K562 (cell line): Measurements from ENCODE around the gene SLC7A10. TPM values are rescaled to one million over a fixed set of nuclear protein-coding genes. Genes with fewer than 3 reads are reported as not detected.

Experiments used
- ATF6 ChIP-seq: sonication (generic); formaldehyde crosslinking; IDR thresholded peaks from 2 replicates; pipeline ENCODE4 v1.4.0; 2020; ENCODE audit warnings: mild to moderate bottlenecking, missing genetic modification reagents
- KAT8 ChIP-seq: fragments of 450-650 bp; IDR thresholded peaks from 2 replicates; pipeline ENCODE4 v1.6.1; 2016; ENCODE audit warnings: low read depth, mild to moderate bottlenecking
- POLR3G ChIP-seq: IDR thresholded peaks from 2 replicates; pipeline ENCODE4 v1.6.1; 2011; ENCODE audit not compliant: insufficient read length, insufficient replicate concordance; ENCODE audit errors: extremely low read depth
- ZBTB40 ChIP-seq, 2 experiments: fragments of 450-650 bp in 1 of 2; sonication (generic) in 1 of 2; formaldehyde crosslinking in 1 of 2; IDR thresholded peaks; 2 replicates each; pipeline versions ENCODE4 v1.7.1 to v1.9.0; 2016 to 2022; ENCODE audit warnings: inconsistent platforms in 1 of 2, mild to moderate bottlenecking in 1 of 2, missing genetic modification reagents in 1 of 2
- ZHX1 ChIP-seq: fragments of 150-350 bp; conservative IDR thresholded peaks from 2 replicates; pipeline ENCODE4 v1.6.1; 2014; ENCODE audit warnings: low read length
- polyA plus RNA-seq, 8 experiments: library from polyadenylated mRNA; depleted of rRNA in 4 of 8; stranded (reverse) in 5 of 8; unstranded in 3 of 8; fragments of >200 nt; fragmentation: Nextera tagmentation in 2 of 8; fragmentation: Illumina TruSeq in 1 of 8; extraction: Ambion mirVana in 2 of 8; extraction: Trizol in 1 of 8; gene quantifications; 2 replicates each; pipeline versions ENCODE4 v1.2.1 to v1.2.3, GENCODE V29; 2011 to 2014; ENCODE audit warnings: inconsistent platforms in 1 of 8, missing spikeins in 1 of 8
- total RNA-seq, 7 experiments: library from RNA; depleted of rRNA in 6 of 7; stranded (reverse); fragments of >200 nt in 6 of 7; fragmentation: Illumina TruSeq in 2 of 7; extraction: Trizol in 2 of 7; gene quantifications; 2 replicates each; pipeline versions ENCODE4 v1.2.1 to v1.2.3, GENCODE V29; 2011 to 2021; ENCODE audit warnings: low replicate concordance in 1 of 7

Gene SLC7A10
- total and polyA plus RNA-seq, 9 of the 15 experiments (the other 6 are each of a cell fraction or from before 2014, with no cell fraction given), result 0.07 TPM; not detected in 8

DNA sequence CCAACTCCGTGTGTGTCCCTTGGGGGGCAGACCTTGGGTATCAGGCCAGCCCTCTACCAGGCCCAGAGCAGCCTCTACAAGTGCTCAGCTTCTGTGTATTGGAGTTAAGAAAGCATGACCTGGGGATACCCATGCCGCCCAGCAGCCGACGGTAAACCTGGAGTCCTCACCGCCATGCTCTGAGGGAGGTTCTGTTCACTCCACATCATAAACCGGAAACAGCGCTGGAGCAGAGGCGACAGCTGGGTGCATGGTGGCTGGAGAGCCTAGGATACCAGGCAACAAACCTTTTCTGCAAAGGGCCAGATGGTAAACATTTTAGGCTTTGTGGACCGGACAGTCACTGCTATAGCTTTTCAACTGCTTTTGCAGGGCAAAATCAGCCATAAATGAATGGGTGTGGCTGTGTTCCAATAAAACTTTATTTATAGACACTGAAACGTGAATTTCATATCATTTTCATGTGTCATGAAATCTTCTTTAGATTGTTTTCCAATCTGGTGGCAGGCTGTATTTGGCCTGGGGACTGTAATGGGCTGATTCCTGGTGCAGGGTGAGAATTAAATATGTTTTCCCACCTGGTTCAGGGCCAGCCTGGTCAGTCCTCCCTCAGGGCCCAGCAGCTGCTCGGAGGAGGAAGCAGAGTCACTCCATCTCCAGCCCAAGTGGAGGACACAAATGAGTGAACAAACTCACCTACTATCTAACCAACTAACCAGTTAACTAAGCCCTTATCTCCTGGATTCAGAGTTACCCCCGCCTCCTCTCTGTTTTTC is 45.8 kb upstream of the SLC7A10 start (continued):
- TF ChIP-seq ZBTB40 (IDR thresholded peaks at IDR 0.05) (peak; percentile 94), ZBTB40 (CRISPR knock-in tag; IDR thresholded peaks at IDR 0.05) (peak; percentile 83), POLR3G (no peak), ATF6 (no peak), ZHX1 (no peak), KAT8 (no peak)
- TF ChIP-seq, all 486 proteins: peak for 2
